Left renal cortex interstitium (tissue), 4 donors: ENCODE data around the gene EPB41L4B. TPM values are rescaled to one million over a fixed set of nuclear protein-coding genes. Genes with fewer than 3 reads are reported as not detected.
"Not testable (repeated sequence)": the region's sequence is repeated elsewhere in the genome, so short reads cannot be mapped to it uniquely, and the experiment has no call there.

Experiments used
- DNase-seq, 4 donors: peaks; one replicate each; pipeline ENCODE4 v3.0.0-alpha.2; 2013; ENCODE audit warnings: low read depth in 4 of 4, low spot score in 2 of 4, missing footprints in 1 of 4
- polyA plus RNA-seq, 4 donors: library from polyadenylated mRNA; unstranded; fragments of 120-200 nt; gene quantifications; one replicate each; pipeline ENCODE4 v1.2.1, GENCODE V29; 2013; ENCODE audit not compliant: insufficient read length in 4 of 4

Gene EPB41L4B
- polyA plus RNA-seq, 4 donors: 11.8 to 20.0 (median 14.9) TPM

GRCh38 chr9:109133533-109133932 lies 187.3 kb downstream of the EPB41L4B start:
- DNase-seq: no peak

DNA sequence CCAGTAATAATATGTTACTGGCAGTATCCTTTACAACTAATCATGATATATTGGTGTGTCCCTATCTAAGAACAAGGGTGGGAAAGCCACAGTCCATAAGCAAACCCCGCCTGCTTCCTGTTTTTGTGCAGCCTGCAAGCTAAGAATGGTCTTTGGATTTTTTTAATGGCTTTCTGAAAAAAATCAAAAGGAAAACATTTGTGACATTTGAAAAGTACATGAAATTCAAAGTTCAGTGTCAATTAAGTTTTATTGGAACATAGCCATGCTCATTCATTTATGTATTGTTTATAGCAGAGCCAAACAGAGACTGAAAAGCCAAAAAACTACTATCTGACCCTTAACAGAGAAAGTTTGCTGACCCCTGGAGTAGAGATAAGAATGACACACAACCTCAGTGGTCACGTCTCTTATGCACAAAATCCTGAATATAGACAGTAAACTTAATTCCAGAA lies 188.3 kb downstream of the EPB41L4B start:
- no peak for DNase-seq

- DNase-seq: no peak
Observed at GRCh38 chr9:109129470-109130197, 191.2 kb downstream of the EPB41L4B start.

DNA sequence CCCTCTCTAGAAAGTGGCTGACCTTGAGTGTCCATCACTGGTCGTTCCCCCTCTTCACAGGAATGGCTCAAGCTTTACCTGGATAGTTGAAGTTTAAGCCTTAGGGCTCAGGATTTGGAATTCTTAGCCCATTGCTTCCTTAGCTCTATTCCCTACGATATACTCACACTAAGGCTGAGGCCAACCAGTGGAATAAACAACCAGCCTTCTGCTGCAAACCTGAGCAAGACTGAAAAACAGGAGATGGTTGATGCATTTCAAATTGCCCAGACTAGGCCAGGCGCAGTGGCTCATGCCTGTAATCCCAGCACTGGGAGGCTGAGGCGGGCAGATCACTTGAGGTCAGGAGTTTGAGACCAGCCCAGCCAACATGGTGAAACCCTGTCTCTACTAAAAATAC lies 194.2 kb downstream of the EPB41L4B start:
- not testable (repeated sequence) for DNase-seq

GRCh38 chr9:109124121-109124520 lies 196.7 kb downstream of the EPB41L4B start:
- DNase-seq: no peak

DNA sequence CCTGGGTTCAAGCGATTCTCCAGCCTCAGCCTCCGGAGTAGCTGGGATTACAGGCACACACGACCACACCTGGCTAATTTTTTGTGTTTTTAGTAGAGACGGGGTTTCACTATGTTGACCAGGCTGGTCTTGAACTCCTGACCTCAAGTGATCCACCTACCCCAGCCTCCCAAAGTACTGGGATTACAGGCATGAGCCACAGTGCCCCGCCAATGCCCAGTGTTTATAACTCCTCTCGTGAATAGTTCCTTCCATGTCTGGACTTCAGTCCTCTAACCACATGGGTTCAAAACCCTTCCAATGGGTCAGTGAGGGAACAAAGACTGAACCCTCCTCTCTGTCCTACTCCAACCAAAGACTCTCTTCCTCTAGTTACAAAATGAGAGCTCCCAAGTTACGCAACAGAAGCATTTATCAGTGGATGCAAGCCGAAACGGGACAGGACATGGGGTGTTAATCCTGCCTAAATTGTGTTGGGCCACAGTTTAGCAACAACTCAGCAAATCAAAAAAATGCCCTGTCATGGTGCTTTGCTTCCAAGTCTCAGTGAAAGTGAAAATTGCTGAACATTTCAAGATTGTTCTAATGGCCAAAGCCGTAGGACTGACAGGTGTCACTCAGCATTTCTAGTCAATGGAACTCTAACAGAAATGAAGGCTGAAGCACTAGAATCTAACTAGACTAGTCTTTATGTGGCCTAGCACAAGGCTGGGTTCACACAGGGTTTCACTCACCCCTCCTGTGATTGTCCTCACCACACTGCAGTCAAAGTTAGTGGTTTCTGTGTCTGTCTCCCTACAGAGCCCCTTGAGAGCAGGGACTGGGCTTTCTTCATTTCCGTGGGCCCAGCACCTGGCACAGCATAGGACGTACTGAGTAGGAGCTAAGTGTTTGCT lies 197.9 kb downstream of the EPB41L4B start:
- DNase-seq: no peak

Other genes starting within 250 kb of the EPB41L4B start
- gene TMEM245, start 201.1 kb downstream of the EPB41L4B start, polyA plus RNA-seq: 10 to 100 TPM; 57.7 to 78.0 (median 65.0) TPM
- gene FRRS1L, start 153.8 kb downstream of the EPB41L4B start, polyA plus RNA-seq: 1 to 10 TPM; 2.4 to 4.4 (median 3.1) TPM
- gene PTPN3, start 177.2 kb upstream of the EPB41L4B start, polyA plus RNA-seq: 10 to 100 TPM; 42.9 to 57.4 (median 50.1) TPM